Midbrain (tissue), 1 donor: ENCODE results near the gene SLC26A8.
A peak's percentile ranks its signal among the peaks of the same experiment; 100 is the strongest.
"Not testable (repeated sequence)": the region's sequence is repeated elsewhere in the genome, so short reads cannot be mapped to it uniquely, and the experiment has no call there.

Experiments
- DNase-seq: peaks from one replicate; lab custom pipeline; 2025; lab: John Stamatoyannopoulos, UW

The SLC26A8 gene

DNA sequence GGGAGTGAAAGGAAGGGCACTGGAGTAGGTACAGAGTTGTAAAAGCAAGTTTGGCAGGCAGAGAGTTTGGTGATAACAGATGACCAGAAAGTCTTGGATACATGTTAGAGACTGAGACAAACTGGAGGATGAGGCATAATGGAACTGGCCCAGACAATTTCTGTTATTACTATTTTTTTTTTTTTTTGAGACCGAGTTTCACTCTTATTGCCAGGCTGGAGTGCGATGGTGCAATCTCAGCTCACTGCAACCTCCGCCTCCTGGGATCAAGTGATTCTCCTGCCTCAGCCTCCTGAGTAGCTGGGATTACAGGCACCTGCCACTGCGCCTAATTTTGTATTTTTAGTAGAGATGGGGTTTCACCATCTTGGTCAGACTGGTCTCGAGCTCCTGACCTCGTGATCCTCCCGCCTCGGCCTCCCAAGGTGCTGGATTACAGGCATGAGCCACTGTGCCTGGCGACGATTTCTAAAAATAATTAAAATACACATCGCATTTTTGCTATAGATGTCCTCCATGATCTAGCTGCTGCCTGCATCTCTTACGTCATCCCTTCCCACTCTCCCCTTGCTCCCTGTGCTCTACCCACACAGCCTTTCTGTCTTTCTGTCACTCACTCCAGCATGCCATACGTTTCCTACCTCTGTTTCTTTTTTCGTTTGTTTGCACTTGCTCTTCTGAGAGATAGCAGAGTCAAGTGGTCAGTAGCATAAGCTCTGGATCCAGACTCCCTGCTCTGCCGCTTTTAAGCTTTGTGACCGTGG lies 26.7 kb upstream of the SLC26A8 start:
- DNase-seq: no peak

DNA sequence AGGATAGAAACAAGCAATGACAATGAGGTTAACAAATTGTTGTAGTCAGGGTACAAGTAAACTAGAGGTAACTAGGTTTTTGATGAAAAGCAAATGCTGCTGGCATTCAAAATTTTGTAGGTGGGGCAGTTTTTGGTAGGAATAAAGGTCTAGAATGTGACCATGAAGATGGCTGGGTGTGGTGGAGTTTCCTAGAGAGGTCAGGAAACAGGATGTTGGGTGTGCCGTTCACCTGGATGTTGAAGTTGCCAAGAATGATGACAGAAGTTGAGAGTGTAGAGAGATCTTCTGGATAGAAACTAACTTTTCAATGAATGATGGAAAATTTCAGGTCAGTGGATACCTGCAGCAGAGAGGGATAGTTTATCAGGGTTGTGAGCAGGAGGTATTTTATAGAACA lies 25.9 kb upstream of the SLC26A8 start:
- DNase-seq: no peak

DNA sequence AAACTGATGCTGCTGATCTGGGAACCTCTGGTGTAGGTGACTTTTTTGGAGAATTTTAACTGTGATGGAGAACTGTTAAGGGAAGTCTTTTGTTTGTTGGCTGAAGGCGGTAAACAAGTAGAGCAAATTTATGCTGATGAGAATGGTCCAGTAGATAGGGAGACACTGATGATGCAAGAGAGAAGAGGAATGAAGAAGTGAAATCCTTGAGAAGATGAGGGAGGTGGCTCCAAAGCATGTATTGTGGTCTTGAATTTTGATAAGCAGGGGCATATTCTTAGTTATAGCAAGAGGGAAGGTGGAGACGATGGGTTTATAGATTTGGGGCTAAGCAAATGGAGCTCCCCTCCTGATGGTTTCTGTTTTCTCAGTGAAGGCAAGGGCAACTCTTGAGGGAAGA lies 25.1 kb upstream of the SLC26A8 start:
- DNase-seq: no peak

DNA sequence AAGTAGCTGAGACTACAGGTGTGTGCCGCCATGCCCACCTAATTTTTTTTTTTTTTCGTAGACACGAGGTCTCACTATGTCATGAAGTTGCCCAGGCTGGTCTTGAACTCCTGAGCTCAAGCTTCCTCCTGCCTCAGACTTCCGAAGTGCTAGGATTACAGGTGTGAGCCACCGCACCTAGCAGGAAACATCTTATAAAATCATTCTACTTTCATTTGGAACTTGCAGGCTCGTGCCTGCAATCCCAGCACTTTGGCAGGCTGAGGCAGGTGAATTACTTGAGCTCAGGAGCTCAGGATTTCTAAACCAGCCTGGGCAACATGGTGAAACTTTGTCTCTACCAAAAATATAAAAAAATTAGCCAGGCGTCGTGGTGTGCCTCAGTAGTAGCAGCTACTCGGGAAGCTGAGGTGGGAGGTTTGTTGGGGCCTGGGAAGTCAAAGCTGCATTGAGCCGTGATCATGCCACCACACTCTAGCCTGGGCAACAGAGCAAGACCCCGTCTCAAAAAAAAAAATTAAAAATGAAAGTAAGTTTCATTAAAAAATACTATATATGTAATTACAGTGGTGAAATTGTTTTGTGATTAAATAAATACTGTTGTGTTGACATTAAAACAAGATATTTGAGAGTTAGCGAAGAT lies 18.3 kb upstream of the SLC26A8 start:
- DNase-seq: no peak

DNA sequence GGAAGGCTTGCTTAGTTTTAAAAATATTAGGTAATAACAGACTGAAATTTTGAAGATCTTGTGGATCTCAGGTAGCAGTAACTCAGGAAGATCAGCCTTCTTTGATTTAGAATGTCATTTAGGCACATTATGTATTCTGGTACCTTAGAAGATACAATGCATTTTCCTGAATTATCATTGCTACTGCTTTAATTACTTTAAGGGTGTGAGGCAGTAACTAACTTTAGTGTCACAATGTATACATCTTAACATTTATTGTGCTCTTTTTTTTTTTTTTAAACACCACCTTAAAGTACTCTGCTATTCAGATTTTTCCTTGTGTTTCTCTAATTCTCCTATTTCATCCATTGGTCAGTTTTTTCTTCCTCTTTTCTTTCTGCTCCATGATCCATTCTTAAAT lies 16.5 kb upstream of the SLC26A8 start:
- DNase-seq: no peak

DNA sequence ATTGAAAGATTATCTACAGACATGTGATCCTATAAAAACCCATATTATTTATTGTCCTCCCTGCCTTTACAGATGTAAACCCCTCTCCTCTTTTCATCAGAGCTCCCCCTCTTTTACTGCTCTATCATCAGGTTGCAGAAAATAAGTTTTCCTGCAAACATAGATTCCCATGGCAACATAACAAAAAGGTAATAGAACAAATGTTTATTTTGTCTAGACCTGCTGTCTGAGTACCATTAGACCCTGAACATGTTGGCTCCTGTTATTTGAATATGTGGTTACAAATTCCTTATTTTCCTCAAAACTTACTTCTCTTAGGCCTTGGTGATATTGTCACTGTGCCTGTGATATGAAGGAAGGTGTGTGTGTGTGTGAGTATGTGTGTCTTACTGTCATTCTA lies 14.7 kb upstream of the SLC26A8 start:
- no peak for DNase-seq

DNA sequence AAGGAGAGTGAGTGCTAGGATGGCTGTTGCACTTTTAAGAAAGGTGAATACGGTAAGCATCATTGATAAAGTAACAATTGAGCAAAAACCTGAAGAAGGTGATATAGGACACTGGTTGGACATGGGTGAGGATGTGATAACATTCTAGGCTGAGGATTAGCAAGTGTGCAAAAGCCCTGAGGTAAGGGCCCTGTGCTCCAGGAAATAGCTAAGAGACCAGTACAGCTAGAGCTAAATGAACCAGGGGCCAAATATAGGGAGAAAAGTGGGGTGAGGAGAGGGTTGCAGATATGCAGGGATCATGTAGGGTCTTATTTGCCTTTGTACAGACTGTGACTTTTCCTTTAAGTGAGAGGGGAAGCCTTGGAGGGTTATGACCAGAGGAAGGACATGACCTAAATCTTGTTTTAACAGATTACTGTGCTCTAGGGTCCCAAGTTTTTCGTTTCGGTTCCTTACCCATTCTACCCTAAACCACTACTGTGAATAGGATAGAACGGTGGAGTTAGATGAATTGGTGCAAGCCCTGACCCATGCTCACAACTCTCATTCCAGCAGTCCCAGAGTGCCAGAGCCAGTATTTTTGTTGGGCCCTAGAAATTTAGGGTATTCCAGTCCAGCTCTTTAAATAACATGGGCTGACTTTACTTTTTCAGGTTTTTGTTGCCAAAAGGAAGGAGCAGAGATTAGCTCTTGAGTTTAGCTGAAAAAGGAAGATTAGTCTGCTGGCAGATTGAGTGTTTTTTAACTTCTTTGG lies 13.9 kb upstream of the SLC26A8 start:
- no peak for DNase-seq

DNA sequence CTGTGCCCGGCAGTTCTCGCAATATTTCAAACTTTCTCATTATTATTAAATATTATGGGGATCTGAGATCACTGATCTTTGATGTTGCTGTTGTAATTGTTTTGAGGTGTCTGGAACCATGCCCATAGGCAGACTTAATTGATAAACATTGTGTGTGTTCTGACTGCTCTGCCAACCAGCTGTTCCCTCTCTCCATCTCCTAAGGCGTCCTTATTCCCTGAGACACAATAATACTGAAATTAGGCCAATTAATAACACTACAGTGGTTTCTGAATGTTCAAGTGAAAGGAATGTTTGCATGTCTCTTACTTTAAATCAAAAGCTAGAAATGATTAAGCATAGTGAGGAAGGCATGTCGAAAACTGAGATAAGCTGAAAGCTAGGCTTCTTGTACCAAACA lies 10.8 kb upstream of the SLC26A8 start:
- no peak for DNase-seq

DNA sequence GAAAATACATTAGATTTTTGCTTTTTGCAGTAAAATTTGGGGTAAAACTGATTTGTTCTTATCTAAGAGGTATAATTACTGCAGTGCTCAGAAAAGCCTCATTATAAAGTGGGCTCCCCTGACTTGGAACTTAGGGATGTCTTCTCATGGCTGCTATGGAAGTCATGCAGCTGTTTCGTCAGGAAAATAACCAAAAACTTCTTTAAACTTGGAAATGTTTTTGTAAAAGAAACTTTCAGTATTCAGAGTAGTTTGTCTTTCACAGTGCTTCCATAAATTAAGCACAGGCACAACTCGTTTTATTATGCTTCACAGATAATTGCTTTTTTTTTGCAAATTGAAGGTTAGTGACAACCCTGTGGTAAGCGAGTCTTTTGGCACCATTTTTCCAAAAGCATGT lies 10.0 kb upstream of the SLC26A8 start:
- no peak for DNase-seq

DNA sequence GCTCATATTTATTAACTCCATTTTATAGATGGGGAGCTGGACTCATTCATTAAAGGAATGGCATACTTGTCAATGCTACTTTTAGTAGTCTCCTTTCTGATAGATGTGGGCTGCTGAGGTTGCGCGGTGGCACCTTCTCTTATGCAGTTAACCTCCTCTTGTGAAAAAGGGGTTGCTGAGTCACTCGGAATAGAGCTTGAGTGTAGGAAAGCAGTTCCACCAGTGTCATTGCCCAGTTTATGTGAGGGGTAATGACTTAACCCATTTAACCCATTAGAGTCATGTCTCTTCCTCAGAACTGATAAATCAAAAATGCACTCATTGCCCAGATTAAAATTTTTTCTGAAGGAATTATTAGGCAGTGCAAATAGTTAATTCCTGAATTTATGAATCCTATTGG lies 9.5 kb upstream of the SLC26A8 start:
- no peak for DNase-seq

DNA sequence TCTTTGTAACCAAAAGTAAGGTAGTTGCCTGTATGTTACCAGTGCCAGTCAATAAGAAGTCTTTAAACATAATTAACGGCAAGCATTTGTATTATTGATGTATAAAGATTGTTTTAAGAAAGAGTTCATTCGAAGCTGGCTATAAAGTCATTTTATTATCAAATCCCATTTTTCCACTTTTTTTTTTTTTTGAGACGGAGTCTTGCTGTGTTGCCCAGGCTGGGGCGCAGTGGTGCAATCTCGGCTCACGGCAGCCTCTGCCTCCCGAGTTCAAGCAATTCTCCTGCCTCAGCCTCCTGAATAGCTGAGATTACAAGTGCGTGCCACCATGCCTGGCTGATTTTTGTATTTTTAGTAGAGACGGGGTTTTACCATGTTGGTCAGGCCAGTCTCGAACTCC lies 8.7 kb upstream of the SLC26A8 start:
- not testable (repeated sequence) for DNase-seq

DNA sequence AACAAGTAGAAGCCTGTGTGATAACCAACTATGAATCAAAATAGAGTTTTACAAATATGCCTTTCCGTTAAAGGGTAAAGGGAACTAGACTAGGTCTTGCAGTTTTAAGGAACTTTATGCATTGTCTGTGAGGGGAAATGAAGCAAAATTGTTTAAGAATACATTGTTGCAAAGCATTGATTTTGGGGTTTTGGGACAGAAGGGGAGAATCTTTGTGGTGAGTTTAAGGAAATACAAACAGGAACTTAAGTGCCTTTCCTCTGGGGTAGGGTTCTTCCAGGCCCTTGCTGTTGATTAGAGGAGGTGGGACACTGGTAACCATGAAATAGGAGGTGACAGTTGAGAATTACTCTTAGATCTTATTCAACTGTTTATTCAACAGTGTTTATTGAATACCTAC lies 7.8 kb upstream of the SLC26A8 start:
- no peak for DNase-seq

DNA sequence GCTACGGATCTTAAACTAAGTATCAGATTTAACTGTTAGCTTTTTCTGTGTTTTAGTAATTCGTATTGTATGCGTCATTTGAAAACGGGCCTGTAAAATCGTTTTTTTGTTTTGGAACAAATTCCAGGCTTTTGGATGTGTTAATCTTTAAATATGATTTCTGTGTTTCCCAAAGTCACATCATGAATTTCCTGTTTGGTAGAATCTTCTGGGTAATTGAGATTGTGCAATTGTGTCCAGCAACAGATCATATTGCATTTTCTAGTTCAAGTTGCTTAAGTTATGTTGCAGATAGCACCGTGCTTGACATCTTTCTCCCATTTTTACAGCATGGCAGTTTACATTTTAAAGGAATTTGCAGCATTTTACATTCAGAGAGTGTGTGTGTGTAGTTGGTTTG lies 5.0 kb upstream of the SLC26A8 start:
- DNase-seq: no peak

DNA sequence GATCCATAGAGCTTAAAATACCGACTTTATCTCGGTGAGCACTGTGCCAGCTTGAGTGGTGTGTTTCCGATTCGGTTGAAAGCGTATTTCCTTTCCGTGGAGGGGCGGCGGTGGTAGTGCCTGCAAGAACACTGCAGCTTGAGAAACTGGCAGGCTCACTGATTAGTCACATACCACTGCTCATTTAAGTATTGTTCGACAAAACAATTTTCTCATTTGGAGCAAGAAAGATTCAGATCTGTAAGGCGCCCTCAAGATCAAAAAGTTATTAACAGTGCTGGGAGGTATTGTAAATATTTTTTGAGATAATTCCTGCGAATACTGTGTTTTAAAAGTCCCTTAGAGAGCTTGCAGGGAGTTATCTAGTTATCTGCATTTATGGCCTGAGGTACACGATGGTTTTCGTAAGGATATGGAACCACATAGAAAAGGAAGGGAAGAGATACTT lies 4.5 kb upstream of the SLC26A8 start:
- peak; percentile 28 for DNase-seq

DNA sequence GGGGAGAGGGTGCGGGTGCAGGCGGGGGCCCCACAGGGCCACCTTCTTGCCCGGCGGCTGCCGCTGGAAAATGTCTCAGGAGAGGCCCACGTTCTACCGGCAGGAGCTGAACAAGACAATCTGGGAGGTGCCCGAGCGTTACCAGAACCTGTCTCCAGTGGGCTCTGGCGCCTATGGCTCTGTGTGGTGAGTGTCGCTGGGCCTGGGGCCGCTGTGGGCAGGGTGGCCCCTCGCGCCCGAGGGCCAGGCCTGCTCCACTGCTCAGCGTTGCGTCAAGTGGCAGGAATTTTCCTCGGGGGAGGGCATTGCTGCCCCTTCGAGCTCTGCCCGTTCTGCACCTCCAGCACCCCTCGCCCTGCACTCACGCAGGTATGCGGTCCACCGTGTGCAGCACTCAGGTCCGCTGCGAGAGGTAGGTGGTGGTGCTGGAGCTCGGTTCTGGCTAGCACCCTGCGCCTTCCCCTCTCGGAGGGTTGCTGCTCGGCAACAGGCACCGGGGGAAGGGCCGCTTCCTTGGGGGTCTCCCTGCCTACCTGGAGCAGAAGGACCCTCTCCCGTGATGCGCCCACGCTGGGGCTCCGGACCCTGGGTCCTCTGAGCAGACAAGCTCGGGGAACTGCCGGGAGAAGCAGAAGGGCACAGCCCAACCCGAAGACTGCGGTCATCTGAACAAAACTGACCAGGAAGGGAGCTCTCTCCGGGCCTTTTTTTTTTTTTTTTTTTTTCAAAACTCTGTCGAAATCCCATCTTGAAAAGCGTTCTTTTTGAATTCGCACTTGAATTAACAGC lies 3.8 kb upstream of the SLC26A8 start:
- peak; percentile 28 for DNase-seq

DNA sequence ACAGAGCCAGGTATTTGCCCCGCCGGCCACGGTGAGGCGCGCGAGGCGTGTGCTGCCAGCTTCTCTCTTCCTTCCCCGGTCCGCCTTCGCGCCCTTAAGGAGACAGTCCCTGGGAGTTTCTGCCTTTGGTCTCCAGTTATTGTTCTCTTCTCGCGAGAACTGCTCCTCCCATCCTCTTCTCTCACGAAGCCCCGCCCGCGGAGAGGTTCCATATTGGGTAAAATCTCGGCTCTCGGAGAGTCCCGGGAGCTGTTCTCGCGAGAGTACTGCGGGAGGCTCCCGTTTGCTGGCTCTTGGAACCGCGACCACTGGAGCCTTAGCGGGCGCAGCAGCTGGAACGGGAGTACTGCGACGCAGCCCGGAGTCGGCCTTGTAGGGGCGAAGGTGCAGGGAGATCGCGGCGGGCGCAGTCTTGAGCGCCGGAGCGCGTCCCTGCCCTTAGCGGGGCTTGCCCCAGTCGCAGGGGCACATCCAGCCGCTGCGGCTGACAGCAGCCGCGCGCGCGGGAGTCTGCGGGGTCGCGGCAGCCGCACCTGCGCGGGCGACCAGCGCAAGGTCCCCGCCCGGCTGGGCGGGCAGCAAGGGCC lies 3.2 kb upstream of the SLC26A8 start, which contains the start of gene MAPK14:
Gene MAPK14, plus strand, starts transcription at position 308 of the 587 bp plus-strand sequence. CDS start 350 bp downstream, outside the sequence.
- DNase-seq: peak; percentile 99

DNA sequence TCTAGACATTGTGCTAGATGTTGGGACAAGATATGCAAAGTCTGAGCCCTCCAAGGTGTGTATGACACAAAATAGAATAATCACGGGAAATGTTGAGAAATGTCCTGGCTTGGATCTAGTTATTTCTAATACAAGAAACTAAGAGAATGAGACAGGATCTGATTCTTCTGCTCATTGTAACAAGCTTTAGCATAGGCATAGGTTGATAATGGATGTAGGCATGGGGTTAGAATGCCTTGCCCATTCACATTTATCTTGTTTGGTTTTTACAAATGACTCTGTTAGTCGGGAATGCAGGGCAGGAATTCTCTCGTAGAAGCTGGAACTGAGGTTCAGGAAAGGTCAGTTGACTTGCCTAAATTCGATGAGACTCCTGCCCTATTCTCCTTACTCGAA lies 1.5 kb upstream of the SLC26A8 start:
- DNase-seq: no peak

DNA sequence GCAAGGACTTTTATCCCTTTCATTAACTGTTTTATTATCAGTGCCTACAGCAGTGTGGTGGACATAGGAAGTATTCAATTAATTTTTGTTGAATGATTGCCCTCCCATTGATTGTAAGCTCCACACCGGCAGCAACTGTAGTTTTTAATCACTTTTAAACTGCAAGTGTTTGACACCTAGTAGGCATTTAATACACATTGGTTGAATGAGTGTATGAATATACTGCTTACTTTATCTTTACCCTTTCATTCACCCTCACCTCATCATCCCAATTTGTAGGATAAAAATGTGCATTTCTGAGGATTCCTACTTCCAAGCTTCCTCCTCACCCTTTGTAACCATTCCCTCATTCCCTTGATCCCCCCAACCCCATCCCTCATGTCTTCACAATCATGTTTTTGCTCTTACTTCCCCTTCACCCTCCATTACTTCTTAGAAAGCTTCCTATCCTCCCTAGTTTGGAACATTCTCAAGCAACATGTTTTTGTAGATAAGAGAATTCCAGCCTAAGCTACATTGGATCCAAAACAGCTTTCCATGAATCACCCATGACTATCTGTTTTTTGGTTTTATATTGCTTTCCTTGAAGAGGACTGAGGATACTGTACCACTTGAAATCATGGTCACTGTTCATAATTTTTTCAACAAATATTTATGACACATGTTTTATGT lies 955 bp upstream of the SLC26A8 start:
- no peak for DNase-seq

DNA sequence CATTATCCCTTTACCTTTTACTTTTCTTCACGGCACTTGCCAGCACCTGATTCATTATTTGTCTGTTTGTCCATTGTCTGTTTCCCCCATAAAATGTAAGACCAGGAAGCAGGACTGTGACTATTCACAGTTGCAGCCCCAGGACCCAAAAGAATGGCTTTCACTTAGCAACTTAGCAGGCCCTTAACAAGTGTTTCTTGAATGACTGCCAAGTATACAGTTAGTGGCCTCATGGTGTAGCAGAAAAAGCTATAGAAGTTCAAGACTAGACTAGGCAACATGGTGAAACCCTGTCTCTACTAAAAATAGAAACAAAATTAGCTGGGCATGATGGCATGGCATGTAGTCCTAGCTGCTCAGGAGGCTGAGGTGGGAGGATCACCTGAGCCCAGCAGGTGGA lies 4.3 kb downstream of the SLC26A8 start:
- DNase-seq: no peak

DNA sequence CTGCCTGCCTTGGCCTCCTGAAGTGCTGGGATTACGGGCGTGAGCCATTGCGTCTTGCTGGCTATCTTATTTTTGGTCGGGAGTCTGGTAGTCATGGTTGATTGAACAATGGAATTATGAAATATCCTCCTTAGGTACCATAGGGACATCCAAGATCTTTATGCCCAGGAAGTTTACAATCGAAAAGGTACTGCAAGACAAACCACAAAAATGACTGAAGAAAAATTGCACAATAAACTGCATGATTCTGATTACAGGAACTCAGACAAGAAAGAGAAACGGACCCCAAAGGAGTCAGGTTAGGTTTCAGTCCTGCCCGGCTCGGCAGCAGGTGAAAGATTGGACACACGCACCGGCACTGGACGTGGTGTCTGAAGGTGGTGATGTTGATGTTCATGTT lies 5.3 kb downstream of the SLC26A8 start:
- no peak for DNase-seq

DNA sequence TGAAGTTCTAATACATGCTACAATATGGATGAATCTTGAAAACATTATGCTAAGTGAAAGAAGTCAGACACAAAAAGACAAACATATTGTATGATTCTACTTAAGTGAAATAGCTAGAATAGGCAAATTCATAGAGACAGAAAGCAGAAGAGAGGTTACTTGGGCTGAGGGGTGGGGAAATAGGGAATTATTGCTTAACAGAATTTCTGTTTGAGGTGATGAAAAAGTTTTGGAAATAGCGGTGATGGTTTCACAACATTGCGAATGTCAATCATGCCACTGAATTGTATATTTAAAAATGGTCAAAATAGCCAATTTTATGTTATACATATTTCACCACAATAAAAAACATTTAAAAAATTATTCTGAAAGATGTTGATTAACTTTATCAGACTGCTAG lies 6.1 kb downstream of the SLC26A8 start:
- no peak for DNase-seq
